ENCODE results near the gene ANXA5.
"Not testable (repeated sequence)": the region's sequence is repeated elsewhere in the genome, so short reads cannot be mapped to it uniquely, and the experiment has no call there.

Gene ANXA5

GRCh38 chr4:121696581-121697461 lies at the start of gene ANXA5:
ANXA5 (minus strand) TSS chr4:121696980; CDS start chr4:121696589, 391 bp downstream.
- peak; percentile 18 for DNase-seq

GRCh38 chr4:121742794-121743193 lies 46.0 kb upstream of the ANXA5 start:
- DNase-seq: no peak

GRCh38 chr4:121741751-121742150 lies 45.0 kb upstream of the ANXA5 start:
- DNase-seq: no peak

- DNase-seq: no peak
Measured at GRCh38 chr4:121740796-121741409, 44.1 kb upstream of the ANXA5 start.

- no peak for DNase-seq
Measured at GRCh38 chr4:121739575-121739974, 42.8 kb upstream of the ANXA5 start.

GRCh38 chr4:121738780-121739535 lies 42.2 kb upstream of the ANXA5 start:
- DNase-seq: no peak

DNA sequence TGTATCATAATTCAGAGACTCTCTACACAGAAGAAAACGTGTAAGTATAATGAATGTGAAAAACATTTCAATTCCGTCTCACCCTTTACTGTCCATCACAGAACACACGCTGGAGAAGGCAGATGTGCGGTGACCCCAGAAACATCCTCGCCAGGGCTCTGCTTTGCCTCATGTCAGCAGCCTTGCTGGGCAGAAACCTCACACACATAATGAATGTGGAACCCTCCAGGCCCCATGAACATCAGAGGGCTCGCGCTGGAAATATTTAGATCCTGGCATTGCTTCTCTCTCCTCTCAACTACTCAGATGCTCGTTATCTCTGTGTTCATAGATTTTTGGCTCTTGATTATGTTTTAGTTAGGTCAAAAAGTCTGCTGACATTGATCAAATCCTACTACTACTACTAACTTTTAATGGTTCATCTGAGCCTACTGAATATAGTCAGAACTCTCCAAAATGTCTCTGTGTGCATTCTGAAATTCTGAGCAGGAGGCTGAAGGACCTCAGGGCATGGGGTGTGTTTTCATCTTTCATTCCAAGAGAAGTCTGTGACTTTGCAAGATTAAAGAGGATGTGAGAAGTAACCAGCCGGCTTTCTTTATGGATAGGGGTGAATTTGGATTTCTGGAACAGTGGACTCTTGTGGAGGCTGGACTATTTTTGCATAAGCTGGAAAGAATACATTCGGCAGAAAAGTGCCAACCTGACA lies 41.2 kb upstream of the ANXA5 start:
- no peak for DNase-seq

GRCh38 chr4:121736735-121737351 lies 40.1 kb upstream of the ANXA5 start:
- DNase-seq: no peak

GRCh38 chr4:121734571-121734970 lies 37.8 kb upstream of the ANXA5 start:
- no peak for DNase-seq

- no peak for DNase-seq
Measured at GRCh38 chr4:121733942-121734341, 37.2 kb upstream of the ANXA5 start.

DNA sequence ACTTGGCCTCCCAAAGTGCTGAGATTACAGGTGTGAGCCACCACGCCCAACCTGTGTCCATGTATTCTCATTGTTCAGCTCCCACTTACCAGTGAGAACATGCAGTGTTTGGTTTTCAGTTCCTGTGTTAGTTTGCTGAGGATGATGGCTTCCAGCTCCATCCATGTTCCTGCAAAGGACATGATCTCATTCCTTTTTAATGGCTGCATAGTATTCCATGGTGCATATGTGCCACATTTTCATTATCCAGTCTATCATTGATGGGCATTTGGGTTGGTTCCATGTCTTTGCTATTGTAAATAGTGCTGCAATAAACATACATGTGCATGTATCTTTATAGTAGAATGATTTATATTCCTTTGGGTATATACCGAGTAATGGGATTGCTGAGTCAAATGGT lies 33.0 kb upstream of the ANXA5 start:
- not testable (repeated sequence) for DNase-seq

DNA sequence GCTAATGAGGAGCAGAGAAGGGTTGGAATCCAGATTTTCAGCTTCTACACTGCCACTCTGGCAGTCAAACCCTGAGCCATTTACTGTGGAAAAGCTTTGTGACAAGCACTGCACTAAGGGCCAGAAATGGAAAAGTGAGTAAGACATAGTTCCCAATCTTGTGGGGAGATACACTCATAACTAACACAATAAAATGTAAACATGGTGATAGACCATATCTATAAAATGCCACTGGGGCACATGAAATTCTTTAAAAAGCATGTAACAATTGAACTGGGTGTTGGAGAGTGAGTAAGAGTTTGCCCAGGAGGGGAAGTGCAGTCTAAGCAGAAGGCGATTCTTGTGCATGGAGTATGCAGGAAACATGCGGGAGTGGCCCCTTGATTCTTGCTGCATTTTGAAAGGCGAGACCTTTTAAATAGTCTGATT lies 32.0 kb upstream of the ANXA5 start:
- DNase-seq: no peak

GRCh38 chr4:121728066-121728465 lies 31.3 kb upstream of the ANXA5 start:
- DNase-seq: no peak

DNA sequence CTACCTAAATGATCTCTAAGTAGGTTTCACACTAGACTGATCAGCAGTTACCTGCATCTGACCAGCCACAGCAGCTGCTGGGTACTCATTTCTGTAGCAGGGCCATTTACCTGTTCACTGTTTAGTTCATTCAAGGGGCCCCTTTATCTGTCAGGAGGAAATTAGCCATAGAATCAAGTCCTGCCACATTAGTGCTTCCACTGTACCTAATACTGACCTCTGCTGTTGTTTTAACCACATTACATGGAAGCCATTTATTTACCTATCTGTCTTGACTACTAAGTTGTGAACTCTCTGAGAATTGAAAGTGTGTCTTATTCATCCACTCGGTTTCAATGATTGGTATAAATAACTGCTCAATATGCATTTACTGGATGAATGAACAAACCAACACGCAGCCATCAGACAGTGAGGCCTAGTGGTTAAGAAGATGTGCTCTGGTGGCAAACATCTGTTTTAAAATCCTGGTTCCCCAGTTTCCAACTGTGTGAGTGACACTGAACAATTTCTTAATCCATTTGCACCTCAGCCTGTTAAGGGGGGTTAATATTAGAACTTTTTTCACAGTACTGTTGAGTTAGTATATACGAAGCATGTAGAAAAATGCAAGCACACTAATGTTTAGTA lies 30.0 kb upstream of the ANXA5 start:
- no peak for DNase-seq

DNA sequence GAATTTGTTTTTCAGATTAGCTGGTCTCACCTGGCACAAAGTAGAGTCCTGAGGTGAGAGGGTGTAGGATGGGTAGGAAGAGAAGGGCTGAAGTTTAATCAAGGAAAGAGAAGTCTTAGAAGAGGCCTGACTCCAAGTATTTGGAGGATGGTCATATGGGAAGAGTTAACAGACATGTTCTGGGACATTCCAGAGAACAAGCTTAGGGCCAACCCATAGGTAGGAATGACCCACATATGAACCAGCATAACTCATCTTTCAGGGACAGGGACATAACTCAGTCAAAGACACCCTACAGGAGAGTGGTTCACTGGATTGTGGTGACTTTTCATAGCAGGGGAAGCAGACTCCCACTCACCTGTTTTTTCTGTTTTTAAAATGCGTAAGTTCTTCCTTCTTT lies 27.9 kb upstream of the ANXA5 start:
- no peak for DNase-seq

DNA sequence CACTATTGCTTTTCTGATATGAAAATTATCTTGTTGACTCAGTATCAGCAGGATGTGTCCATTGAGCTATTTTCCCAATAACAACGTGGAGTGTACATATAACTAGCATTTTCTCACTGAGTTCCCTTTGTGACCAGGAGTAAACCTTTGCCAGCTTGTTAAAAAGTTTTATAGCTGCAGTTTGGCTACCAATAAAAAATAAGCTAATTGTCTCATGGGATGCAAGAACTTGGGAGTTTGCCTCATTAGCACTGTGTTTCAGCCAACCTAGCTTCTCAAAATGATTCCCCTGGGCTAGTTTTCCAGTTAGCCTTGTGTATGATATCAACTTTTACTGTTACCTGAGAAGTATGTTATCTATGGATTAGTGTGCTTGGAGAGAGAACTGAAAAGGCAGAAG lies 24.9 kb upstream of the ANXA5 start:
- no peak for DNase-seq

DNA sequence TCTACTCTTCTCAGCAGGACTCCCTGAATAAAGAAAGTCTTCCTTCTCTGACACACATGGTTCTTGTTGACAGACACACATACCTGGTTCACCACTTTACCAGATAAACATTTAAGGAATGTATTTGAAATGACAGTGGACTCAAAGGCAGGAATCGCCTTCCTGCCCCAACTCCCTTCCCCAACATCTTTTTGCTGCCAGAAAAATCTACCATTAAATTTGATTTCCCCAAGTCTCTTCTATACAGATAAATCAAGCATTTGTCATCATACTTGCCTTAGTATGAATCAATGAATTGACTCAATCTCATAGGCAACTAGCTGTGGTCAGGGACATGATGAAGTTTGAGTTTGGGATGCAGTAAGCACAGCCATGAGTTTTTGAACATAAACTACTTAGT lies 23.3 kb upstream of the ANXA5 start:
- DNase-seq: no peak

DNA sequence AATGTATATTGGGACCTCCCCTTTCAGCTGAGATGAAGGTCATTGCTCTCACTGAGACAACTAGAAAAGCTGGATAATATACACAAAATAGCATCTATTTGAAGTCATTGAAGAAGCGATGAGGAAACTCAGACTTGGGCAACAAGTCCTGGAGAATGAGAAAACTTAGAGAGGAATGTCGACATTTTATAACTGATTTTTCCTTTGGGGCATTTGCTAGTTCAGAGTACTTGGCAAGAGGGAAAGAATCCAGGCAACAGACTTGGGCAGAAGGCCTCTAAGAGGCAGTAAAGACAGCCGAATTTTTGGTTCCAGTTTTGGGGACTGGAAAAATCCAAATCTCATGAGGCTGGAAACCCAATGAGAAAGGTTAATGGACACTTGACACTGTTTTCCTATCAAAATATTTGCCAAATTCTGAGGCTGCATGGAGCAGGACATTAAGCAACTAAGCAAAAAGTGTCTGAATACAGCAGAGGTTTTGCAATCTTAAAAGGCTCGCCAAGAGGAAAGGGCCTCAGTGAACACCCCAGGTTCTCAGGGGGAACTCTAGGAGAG lies 21.0 kb upstream of the ANXA5 start:
- no peak for DNase-seq

GRCh38 chr4:121714548-121714947 lies 17.8 kb upstream of the ANXA5 start:
- no peak for DNase-seq

GRCh38 chr4:121712783-121713182 lies 16.0 kb upstream of the ANXA5 start:
- no peak for DNase-seq

DNA sequence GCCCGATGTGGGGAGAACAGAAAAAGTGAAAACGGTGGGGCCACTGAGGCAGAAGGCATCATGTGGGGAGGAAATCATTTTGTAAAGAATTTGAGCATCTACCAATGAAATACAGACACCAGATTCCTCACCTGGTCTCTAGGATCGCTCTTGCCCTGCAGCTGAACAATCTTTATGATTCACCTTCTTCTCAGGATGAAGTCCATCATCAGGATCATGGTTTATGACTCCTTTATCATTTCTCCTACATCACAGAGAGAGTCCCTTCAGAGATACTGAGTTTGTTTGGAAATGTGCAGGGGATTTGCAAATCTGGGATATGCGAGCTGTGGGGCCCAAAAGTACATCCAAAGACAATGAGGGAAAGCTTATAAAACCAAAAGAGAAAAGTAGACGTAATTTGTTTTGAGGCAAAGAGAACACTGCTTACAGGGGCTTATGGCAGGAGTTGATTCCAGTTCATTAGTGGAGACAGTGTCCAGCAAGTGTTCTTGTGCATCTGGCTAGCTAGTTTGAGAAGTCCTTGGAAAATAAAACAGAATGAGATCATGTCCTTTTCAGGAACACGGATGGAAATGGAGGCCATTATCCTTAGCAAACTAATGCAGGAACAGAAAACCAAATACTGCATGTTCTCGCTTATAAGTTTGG lies 15.3 kb upstream of the ANXA5 start:
- no peak for DNase-seq

All from NCI-H2171 (cell line).